ENCODE data around the gene EEFSEC. TPM values are rescaled to one million over a fixed set of nuclear protein-coding genes. Genes with fewer than 3 reads are reported as not detected.

The EEFSEC gene
- polyA plus RNA-seq, 1 experiment = 16.3 TPM

DNA sequence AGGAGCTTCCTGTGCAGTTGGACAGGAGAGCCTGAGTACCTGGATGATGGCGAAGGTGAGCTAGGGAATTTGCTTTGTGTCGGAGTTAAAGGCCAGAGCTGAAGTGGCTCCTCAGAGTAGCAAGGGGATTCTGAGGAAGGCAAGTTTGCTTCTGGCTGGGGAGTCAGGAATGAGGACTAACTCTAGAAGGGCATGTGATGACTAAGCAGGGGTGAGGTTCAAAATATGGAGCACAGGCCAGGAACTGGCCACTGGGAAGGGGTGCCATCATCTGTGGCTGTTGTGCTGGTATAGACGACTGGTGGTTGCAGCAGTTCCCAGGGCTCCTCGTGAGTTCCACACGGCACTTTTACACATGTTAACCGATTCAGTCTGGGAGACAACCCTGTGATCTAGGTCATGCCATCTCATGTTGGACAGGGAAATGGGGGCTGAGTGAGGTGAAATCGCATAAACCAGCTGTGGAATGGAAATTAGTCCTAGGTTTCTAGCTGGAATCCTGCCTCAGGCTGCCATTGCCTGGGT, 100.8 kb downstream of the EEFSEC start:
- ChIA-PET POLR2A (no interaction called here), CTCF (interaction anchor here (2.7 kb wide), 1 partner anchor 28 kb away, joined by 13 read pairs; no protein-coding TSS in a partner anchor)
- Histone ChIP-seq H3K4me3 (ENCODE audit: low read depth, low read length) (no peak overlapping the region), H3K27me3 (ENCODE audit: control insufficient read depth, insufficient read depth, low read length) (no peaks in the 10 kb centered on the region), H3K36me3 (ENCODE audit: control insufficient read depth, insufficient read depth, low read length) (no peaks in the 10 kb centered on the region; the same call in 1 of the 2 replicates)
- DNase-seq (ENCODE audit: low read depth) = no peak
- TF ChIP-seq, protein P1, sequence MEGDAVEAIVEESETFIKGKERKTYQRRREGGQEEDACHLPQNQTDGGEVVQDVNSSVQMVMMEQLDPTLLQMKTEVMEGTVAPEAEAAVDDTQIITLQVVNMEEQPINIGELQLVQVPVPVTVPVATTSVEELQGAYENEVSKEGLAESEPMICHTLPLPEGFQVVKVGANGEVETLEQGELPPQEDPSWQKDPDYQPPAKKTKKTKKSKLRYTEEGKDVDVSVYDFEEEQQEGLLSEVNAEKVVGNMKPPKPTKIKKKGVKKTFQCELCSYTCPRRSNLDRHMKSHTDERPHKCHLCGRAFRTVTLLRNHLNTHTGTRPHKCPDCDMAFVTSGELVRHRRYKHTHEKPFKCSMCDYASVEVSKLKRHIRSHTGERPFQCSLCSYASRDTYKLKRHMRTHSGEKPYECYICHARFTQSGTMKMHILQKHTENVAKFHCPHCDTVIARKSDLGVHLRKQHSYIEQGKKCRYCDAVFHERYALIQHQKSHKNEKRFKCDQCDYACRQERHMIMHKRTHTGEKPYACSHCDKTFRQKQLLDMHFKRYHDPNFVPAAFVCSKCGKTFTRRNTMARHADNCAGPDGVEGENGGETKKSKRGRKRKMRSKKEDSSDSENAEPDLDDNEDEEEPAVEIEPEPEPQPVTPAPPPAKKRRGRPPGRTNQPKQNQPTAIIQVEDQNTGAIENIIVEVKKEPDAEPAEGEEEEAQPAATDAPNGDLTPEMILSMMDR (IDR thresholded peaks at IDR 0.05; ENCODE audit: insufficient read depth, low read depth, low read length) = no peak

DNA sequence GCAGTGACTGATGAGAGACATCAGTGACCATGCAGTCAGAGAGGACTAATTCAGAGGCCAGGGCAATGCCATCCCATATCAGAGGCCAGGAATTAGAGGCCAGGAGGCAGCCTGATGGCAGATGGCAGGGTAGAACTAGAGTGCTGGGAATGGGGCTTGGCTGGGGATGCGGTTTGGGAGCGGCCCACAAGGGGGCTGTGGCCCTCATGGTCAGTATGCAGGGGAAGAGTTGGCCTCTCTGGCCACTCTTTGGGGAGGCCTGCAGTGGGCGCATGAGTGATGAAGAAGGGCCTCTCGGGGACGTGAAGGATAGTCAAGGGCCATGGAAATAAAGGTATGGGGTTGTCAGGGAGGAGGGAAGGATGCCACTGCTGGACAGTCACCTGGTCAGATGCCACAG, 101.7 kb downstream of the EEFSEC start:
- no peak overlapping the region for H3K4me3 ChIP-seq (ENCODE audit: low read depth, low read length)
- no peaks in the 10 kb centered on the region; the same call in 1 of the 2 replicates for H3K36me3 ChIP-seq (ENCODE audit: control insufficient read depth, insufficient read depth, low read length)
- CTCF ChIA-PET = no interaction called here
- DNase-seq (ENCODE audit: low read depth) = no peak
- no peaks in the 10 kb centered on the region for H3K27me3 ChIP-seq (ENCODE audit: control insufficient read depth, insufficient read depth, low read length)
- POLR2A ChIA-PET = no interaction called here
- TF ChIP-seq, protein P1 (IDR thresholded peaks at IDR 0.05; ENCODE audit: insufficient read depth, low read depth, low read length) = no peak

DNA sequence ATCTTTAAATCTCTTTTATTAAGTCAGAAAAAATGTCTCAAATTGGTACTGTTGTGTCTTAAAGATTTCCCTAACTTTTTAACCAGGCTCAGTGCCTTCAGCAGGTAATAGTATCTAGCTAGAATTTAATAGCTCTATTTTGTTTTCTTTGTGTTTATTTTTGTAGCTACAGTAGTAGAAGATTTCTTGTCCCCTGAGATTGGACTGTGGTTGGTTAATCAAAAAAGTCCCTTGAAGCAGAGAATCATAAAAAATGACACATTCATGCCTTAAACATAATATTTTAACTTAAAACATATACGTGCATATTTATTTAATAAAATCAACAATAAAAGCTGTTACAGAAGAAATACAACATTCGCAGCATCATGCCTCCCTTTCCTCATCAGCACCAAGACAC, 102.8 kb downstream of the EEFSEC start:
- DNase-seq (ENCODE audit: low read depth) = no peak
- POLR2A ChIA-PET = no interaction called here

DNA sequence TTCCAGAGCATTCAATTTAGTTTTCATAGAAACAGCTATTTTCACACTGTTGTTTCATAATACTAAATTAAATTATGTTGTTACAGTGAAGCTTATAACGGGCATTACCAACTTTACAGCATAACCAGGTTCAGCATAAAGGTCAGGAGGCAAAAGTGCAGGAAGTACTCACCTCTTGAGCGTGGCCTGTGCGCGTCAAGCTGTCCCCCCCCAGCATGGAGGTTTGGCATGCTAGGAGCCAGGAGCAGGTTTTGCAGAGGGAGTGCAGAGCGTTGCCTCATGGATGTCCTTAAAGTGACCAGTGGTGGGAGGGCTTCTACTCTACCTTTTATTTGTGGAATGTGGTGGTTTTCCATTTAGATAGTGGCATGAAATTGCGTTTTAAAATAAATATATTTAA, 104.4 kb downstream of the EEFSEC start:
- ChIA-PET CTCF (interaction anchor here (0.6 to 2.2 kb wide), 4 partner anchors 15 to 163 kb away, joined by 3 to 8 read pairs (median 4); no protein-coding TSS in a partner anchor), POLR2A (no interaction called here)
- H3K27me3 ChIP-seq (ENCODE audit: control insufficient read depth, insufficient read depth, low read length) = no peaks in the 10 kb centered on the region
- TF ChIP-seq, protein P1 (IDR thresholded peaks at IDR 0.05; ENCODE audit: insufficient read depth, low read depth, low read length) = no peak
- no peak for DNase-seq (ENCODE audit: low read depth)
- H3K4me3 ChIP-seq (ENCODE audit: low read depth, low read length) = no peak overlapping the region
- H3K36me3 ChIP-seq (ENCODE audit: control insufficient read depth, insufficient read depth, low read length) = no peaks in the 10 kb centered on the region

More for the DNA sequence above, 102.8 kb downstream of the EEFSEC start:
- TF ChIP-seq, protein P1 (IDR thresholded peaks at IDR 0.05; ENCODE audit: insufficient read depth, low read depth, low read length) = no peak
- H3K4me3 ChIP-seq (ENCODE audit: low read depth, low read length) = no peak overlapping the region
- CTCF ChIA-PET = interaction anchor here (1.0 to 1.5 kb wide), 2 partner anchors 9 to 30 kb away, joined by 3 to 4 read pairs; no protein-coding TSS in a partner anchor
- no peaks in the 10 kb centered on the region for H3K27me3 ChIP-seq (ENCODE audit: control insufficient read depth, insufficient read depth, low read length)
- H3K36me3 ChIP-seq (ENCODE audit: control insufficient read depth, insufficient read depth, low read length) = no peaks in the 10 kb centered on the region

DNA sequence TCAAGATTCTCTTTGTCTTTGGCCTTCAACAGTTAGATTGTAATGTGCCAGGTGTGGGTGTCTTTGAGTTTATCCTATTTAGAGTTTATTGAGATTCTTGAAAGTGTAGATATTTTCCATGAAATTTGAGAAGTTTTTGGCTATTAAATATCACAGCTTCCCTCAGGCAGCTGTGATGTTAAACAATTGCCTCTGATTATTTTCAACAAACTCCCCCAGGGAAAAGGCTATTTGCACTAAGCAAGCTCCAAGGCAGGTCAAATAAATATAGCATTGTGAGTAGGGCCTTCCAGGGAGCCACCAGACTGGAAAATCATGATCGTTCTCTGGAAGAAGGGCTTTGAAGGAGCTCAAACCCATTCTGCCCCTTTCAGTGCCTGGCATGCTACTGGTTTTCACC, 107.0 kb downstream of the EEFSEC start:
- Histone ChIP-seq H3K36me3 (ENCODE audit: control insufficient read depth, insufficient read depth, low read length) (no peaks in the 10 kb centered on the region; the same call in 1 of the 2 replicates), H3K4me3 (ENCODE audit: low read depth, low read length) (no peak overlapping the region), H3K27me3 (ENCODE audit: control insufficient read depth, insufficient read depth, low read length) (no peaks in the 10 kb centered on the region)
- CTCF ChIA-PET = no interaction called here
- POLR2A ChIA-PET = no interaction called here
- no peak for DNase-seq (ENCODE audit: low read depth)
- TF ChIP-seq, protein P1 (IDR thresholded peaks at IDR 0.05; ENCODE audit: insufficient read depth, low read depth, low read length) = no peak

Measured in BJ (cell line).